ENCODE results near the gene ELAPOR1. TPM values are rescaled to one million over a fixed set of nuclear protein-coding genes. Genes with fewer than 3 reads are reported as not detected.

Gene ELAPOR1
- total RNA-seq, 1 donor from 2014 or later, result 1.2 TPM

DNA sequence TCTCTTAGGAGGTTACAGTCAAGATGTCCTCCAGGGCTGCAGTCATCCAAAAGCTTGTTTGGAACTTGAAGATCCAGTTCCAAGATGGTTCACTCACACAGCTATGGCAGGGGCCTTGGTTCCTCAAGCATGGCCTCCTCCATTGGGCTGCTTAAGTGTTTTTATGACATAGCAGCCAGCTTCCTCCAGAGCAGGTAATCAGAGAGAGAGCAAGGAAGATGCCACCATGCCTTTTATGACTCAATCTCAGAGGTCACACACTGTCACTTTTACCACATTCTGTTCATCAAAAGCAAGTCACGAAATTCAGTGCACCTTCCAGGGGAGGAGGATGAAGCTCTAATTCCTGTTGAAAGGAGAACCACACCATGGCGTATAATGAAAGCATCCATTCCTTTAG lies 17.1 kb downstream of the ELAPOR1 start:
- no peak overlapping the region for H2AFZ ChIP-seq (ENCODE audit: low read depth, low read length)
- no peak overlapping the region for H3K4me2 ChIP-seq (ENCODE audit: low read length)
- DNase-seq (ENCODE audit: low read depth), result no peak
- H3K79me2 ChIP-seq (ENCODE audit: insufficient read depth, low read length), result no peaks in the 10 kb centered on the region
- H3K36me3 Mint-ChIP-seq (ENCODE audit: low read depth, unreplicated experiment), result no peaks in the 10 kb centered on the region
- H3K27ac Mint-ChIP-seq (ENCODE audit: unreplicated experiment), result no peak overlapping the region
- H3K9me3 Mint-ChIP-seq (ENCODE audit: unreplicated experiment), result no peaks in the 10 kb centered on the region
- H4K20me1 ChIP-seq (ENCODE audit: insufficient read depth, low read length), result no peaks in the 10 kb centered on the region
- H3K27me3 Mint-ChIP-seq (ENCODE audit: low read depth, unreplicated experiment), result peaks cover 8% of the 10 kb centered on the region
- FAIRE-seq, result no peak
- no peak overlapping the region for H3K27ac ChIP-seq (ENCODE audit: low read depth, low read length)
- H3K4me1 ChIP-seq (ENCODE audit: insufficient read depth, low read length), result no peaks in the 10 kb centered on the region
- H3K36me3 ChIP-seq (ENCODE audit: insufficient read depth, low read length), result no peaks in the 10 kb centered on the region
- no peak overlapping the region for H3K4me3 Mint-ChIP-seq (ENCODE audit: unreplicated experiment)
- no peak overlapping the region for H3K9ac ChIP-seq (ENCODE audit: low read length)
- H3K9me3 ChIP-seq (ENCODE audit: insufficient read depth, low read depth, low read length), result no peaks in the 10 kb centered on the region
- TF ChIP-seq, protein P1, sequence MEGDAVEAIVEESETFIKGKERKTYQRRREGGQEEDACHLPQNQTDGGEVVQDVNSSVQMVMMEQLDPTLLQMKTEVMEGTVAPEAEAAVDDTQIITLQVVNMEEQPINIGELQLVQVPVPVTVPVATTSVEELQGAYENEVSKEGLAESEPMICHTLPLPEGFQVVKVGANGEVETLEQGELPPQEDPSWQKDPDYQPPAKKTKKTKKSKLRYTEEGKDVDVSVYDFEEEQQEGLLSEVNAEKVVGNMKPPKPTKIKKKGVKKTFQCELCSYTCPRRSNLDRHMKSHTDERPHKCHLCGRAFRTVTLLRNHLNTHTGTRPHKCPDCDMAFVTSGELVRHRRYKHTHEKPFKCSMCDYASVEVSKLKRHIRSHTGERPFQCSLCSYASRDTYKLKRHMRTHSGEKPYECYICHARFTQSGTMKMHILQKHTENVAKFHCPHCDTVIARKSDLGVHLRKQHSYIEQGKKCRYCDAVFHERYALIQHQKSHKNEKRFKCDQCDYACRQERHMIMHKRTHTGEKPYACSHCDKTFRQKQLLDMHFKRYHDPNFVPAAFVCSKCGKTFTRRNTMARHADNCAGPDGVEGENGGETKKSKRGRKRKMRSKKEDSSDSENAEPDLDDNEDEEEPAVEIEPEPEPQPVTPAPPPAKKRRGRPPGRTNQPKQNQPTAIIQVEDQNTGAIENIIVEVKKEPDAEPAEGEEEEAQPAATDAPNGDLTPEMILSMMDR (IDR thresholded peaks at IDR 0.05; ENCODE audit: insufficient read depth, low read depth, low read length), result no peak
- TF ChIP-seq EZH2 (IDR thresholded peaks at IDR 0.05; ENCODE audit: insufficient read depth, low read length), result no peak
- H3K4me1 Mint-ChIP-seq (ENCODE audit: low read depth, unreplicated experiment), result no peaks in the 10 kb centered on the region
- no peak overlapping the region for H3K4me3 ChIP-seq (ENCODE audit: insufficient read depth, low read depth, low read length)
- H3K27me3 ChIP-seq (ENCODE audit: insufficient read depth, low read length), result no peaks in the 10 kb centered on the region

DNA sequence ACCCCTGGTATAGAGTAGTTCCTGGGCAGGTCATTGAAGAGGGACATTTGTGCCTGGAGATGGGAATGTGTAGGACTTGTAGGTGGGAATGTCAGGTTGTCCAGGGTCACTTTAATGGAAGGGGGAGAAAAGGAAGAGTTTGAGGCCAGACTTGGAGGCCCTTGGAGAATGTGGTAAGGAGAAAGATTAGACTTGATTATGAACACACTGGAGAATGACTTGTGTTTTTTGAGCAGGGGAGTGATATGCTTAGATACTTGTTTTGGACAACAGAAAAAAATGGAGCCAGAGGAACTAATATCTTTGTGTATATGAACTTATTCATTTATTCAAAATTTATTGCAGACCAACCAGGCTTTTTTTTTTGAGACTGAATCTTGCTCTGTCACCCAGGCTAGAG lies 17.9 kb downstream of the ELAPOR1 start:
- H3K27ac ChIP-seq (ENCODE audit: low read depth, low read length), result no peak overlapping the region
- H3K36me3 ChIP-seq (ENCODE audit: insufficient read depth, low read length), result no peaks in the 10 kb centered on the region
- H3K27me3 ChIP-seq (ENCODE audit: insufficient read depth, low read length), result no peaks in the 10 kb centered on the region
- FAIRE-seq (no peak), DNase-seq (ENCODE audit: low read depth) (no peak)
- TF ChIP-seq EZH2 (IDR thresholded peaks at IDR 0.05; ENCODE audit: insufficient read depth, low read length), result no peak
- TF ChIP-seq, protein P1 (IDR thresholded peaks at IDR 0.05; ENCODE audit: insufficient read depth, low read depth, low read length), result no peak
- Mint-ChIP-seq H3K27me3 (ENCODE audit: low read depth, unreplicated experiment) (peaks cover 5% of the 10 kb centered on the region), H3K36me3 (ENCODE audit: low read depth, unreplicated experiment) (no peaks in the 10 kb centered on the region), H3K4me1 (ENCODE audit: low read depth, unreplicated experiment) (no peaks in the 10 kb centered on the region), H3K9me3 (ENCODE audit: unreplicated experiment) (no peaks in the 10 kb centered on the region), H3K4me3 (ENCODE audit: unreplicated experiment) (no peak overlapping the region), H3K27ac (ENCODE audit: unreplicated experiment) (peak overlapping the region; percentile 51)
- no peak overlapping the region for H3K4me2 ChIP-seq (ENCODE audit: low read length)
- no peak overlapping the region for H3K9ac ChIP-seq (ENCODE audit: low read length)
- H4K20me1 ChIP-seq (ENCODE audit: insufficient read depth, low read length), result no peaks in the 10 kb centered on the region
- no peak overlapping the region for H2AFZ ChIP-seq (ENCODE audit: low read depth, low read length)
- no peaks in the 10 kb centered on the region for H3K9me3 ChIP-seq (ENCODE audit: insufficient read depth, low read depth, low read length)
- H3K4me3 ChIP-seq (ENCODE audit: insufficient read depth, low read depth, low read length), result no peak overlapping the region
- H3K79me2 ChIP-seq (ENCODE audit: insufficient read depth, low read length), result no peaks in the 10 kb centered on the region
- no peaks in the 10 kb centered on the region for H3K4me1 ChIP-seq (ENCODE audit: insufficient read depth, low read length)

- TF ChIP-seq EZH2 (IDR thresholded peaks at IDR 0.05; ENCODE audit: insufficient read depth, low read length), result no peak
- TF ChIP-seq, protein P1 (IDR thresholded peaks at IDR 0.05; ENCODE audit: insufficient read depth, low read depth, low read length), result no peak
- H3K27ac ChIP-seq (ENCODE audit: low read depth, low read length), result no peak overlapping the region
- H3K4me2 ChIP-seq (ENCODE audit: low read length), result no peak overlapping the region
- H3K79me2 ChIP-seq (ENCODE audit: insufficient read depth, low read length), result no peaks in the 10 kb centered on the region
- Mint-ChIP-seq H3K27ac (ENCODE audit: unreplicated experiment) (no peak overlapping the region), H3K4me3 (ENCODE audit: unreplicated experiment) (no peak overlapping the region), H3K9me3 (ENCODE audit: unreplicated experiment) (no peaks in the 10 kb centered on the region), H3K36me3 (ENCODE audit: low read depth, unreplicated experiment) (no peaks in the 10 kb centered on the region), H3K4me1 (ENCODE audit: low read depth, unreplicated experiment) (no peaks in the 10 kb centered on the region), H3K27me3 (ENCODE audit: low read depth, unreplicated experiment) (peaks cover 4% of the 10 kb centered on the region)
- H3K9ac ChIP-seq (ENCODE audit: low read length), result no peak overlapping the region
- H2AFZ ChIP-seq (ENCODE audit: low read depth, low read length), result no peak overlapping the region
- H3K27me3 ChIP-seq (ENCODE audit: insufficient read depth, low read length), result no peaks in the 10 kb centered on the region
- no peaks in the 10 kb centered on the region for H3K4me1 ChIP-seq (ENCODE audit: insufficient read depth, low read length)
- H3K36me3 ChIP-seq (ENCODE audit: insufficient read depth, low read length), result no peaks in the 10 kb centered on the region
- H3K9me3 ChIP-seq (ENCODE audit: insufficient read depth, low read depth, low read length), result no peaks in the 10 kb centered on the region
- DNase-seq (ENCODE audit: low read depth) (no peak), FAIRE-seq (no peak)
- H3K4me3 ChIP-seq (ENCODE audit: insufficient read depth, low read depth, low read length), result no peak overlapping the region
- no peaks in the 10 kb centered on the region for H4K20me1 ChIP-seq (ENCODE audit: insufficient read depth, low read length)
These were observed 19.2 kb downstream of the ELAPOR1 start for GRCh38 chr1:109133002-109133706.
